H9 (cell line): ENCODE data around the gene ARSG. TPM values are rescaled to one million over a fixed set of nuclear protein-coding genes. Genes with fewer than 3 reads are reported as not detected.
"Not testable (repeated sequence)": the region's sequence is repeated elsewhere in the genome, so short reads cannot be mapped to it uniquely, and the experiment has no call there.

ENCODE experiments used
- DNase-seq: peaks from one replicate; pipeline ENCODE4 v3.0.0-alpha.2; 2017
- H2AFZ ChIP-seq: one replicate; pipeline ENCODE4 v1.6.1; 2013; ENCODE audit warnings: mild to moderate bottlenecking, low read length, control low read depth, moderate library complexity
- H2AK5ac ChIP-seq: 2 replicates; pipeline ENCODE4 v1.6.1; 2013; ENCODE audit warnings: low read length, control low read depth, mixed read lengths; ENCODE audit not compliant: insufficient read length
- H2BK120ac ChIP-seq: one replicate; pipeline ENCODE4 v1.6.1; 2013; ENCODE audit warnings: low read depth, mild to moderate bottlenecking, low read length, control low read depth, inconsistent platforms; ENCODE audit not compliant: poor library complexity, severe bottlenecking
- H2BK12ac ChIP-seq: 2 replicates; pipeline ENCODE4 v1.6.1; 2013; ENCODE audit warnings: low read length, control low read depth, mixed read lengths, low read depth; ENCODE audit not compliant: insufficient read length
- H2BK15ac ChIP-seq: 2 replicates; pipeline ENCODE4 v1.6.1; 2013; ENCODE audit warnings: low read depth, low read length, control low read depth
- H2BK20ac ChIP-seq: one replicate; pipeline ENCODE4 v1.6.1; 2013; ENCODE audit warnings: low read depth, mild to moderate bottlenecking, low read length, control low read depth, inconsistent platforms; ENCODE audit not compliant: poor library complexity, severe bottlenecking
- H2BK5ac ChIP-seq: 2 replicates; pipeline ENCODE4 v1.6.1; 2013; ENCODE audit warnings: low read length, control low read depth, mixed read lengths; ENCODE audit not compliant: insufficient read length
- H3K14ac ChIP-seq: 2 replicates; pipeline ENCODE4 v1.6.1; 2013; ENCODE audit warnings: low read length, control low read depth; ENCODE audit not compliant: insufficient read depth
- H3K18ac ChIP-seq: 2 replicates; pipeline ENCODE4 v1.6.1; 2013; ENCODE audit warnings: low read depth, mild to moderate bottlenecking, mixed read lengths, low read length, control low read depth; ENCODE audit not compliant: insufficient read length
- H3K23ac ChIP-seq: 2 replicates; pipeline ENCODE4 v1.6.1; 2013; ENCODE audit warnings: low read length, control low read depth, mixed read lengths, low read depth; ENCODE audit not compliant: insufficient read length
- H3K23me2 ChIP-seq: 2 replicates; pipeline ENCODE4 v1.6.1; 2013; ENCODE audit warnings: low read depth, mild to moderate bottlenecking, mixed read lengths, low read length, control low read depth; ENCODE audit not compliant: insufficient read length, poor library complexity, severe bottlenecking
- H3K27ac ChIP-seq: 2 replicates; pipeline ENCODE4 v1.5.1; 2013; ENCODE audit warnings: low read length, control low read depth, mixed read lengths, low read depth; ENCODE audit not compliant: insufficient read length
- H3K27me3 ChIP-seq: 2 replicates; pipeline ENCODE4 v1.6.1; 2013; ENCODE audit warnings: low read length, control low read depth, inconsistent platforms; ENCODE audit not compliant: insufficient read depth
- H3K4ac ChIP-seq: 2 replicates; pipeline ENCODE4 v1.6.1; 2013; ENCODE audit warnings: low read depth, mild to moderate bottlenecking, control low read depth, inconsistent platforms, low read length, moderate library complexity
- H3K4me1 ChIP-seq: 2 replicates; pipeline ENCODE4 v1.6.1; 2013; ENCODE audit warnings: low read length, control low read depth, inconsistent platforms; ENCODE audit not compliant: insufficient read depth
- H3K4me2 ChIP-seq: 2 replicates; pipeline ENCODE4 v1.6.1; 2013; ENCODE audit warnings: low read length, control low read depth, mixed read lengths; ENCODE audit not compliant: insufficient read length, insufficient read depth
- H3K56ac ChIP-seq: 2 replicates; pipeline ENCODE4 v1.6.1; 2013; ENCODE audit warnings: low read depth, mild to moderate bottlenecking, mixed read lengths, low read length, control low read depth; ENCODE audit not compliant: insufficient read length
- H3K79me1 ChIP-seq: 2 replicates; pipeline ENCODE4 v1.6.1; 2013; ENCODE audit warnings: low read depth, mild to moderate bottlenecking, moderate library complexity, low read length, control low read depth, inconsistent platforms; ENCODE audit not compliant: insufficient read depth, poor library complexity, severe bottlenecking
- H3K79me2 ChIP-seq: 2 replicates; pipeline ENCODE4 v1.6.1; 2013; ENCODE audit warnings: low read length, control low read depth, inconsistent platforms; ENCODE audit not compliant: insufficient read depth
- H3K9ac ChIP-seq: 2 replicates; pipeline ENCODE4 v1.6.1; 2013; ENCODE audit warnings: low read length, control low read depth, mixed read lengths; ENCODE audit not compliant: insufficient read length; ENCODE audit errors: extremely low read depth
- H3K9me3 ChIP-seq: one replicate; pipeline ENCODE4 v1.6.1; 2013; ENCODE audit warnings: low read depth, low read length, inconsistent platforms; ENCODE audit not compliant: control insufficient read depth
- H3T11ph ChIP-seq: one replicate; pipeline ENCODE4 v1.6.1; 2013; ENCODE audit warnings: mild to moderate bottlenecking, low read length, control low read depth, inconsistent platforms
- H4K20me1 ChIP-seq: one replicate; pipeline ENCODE4 v1.6.1; 2013; ENCODE audit not compliant: control insufficient read depth, insufficient read length, insufficient read depth
- H4K5ac ChIP-seq: 2 replicates; pipeline ENCODE4 v1.6.1; 2013; ENCODE audit warnings: low read depth, mild to moderate bottlenecking, mixed read lengths, low read length, control low read depth; ENCODE audit not compliant: insufficient read length
- H4K8ac ChIP-seq: replicated peaks from 2 replicates; pipeline ENCODE4 v1.6.1; 2013; ENCODE audit warnings: low read length, control low read depth, mixed read lengths, low read depth; ENCODE audit not compliant: insufficient read length
- H4K91ac ChIP-seq: 2 replicates; pipeline ENCODE4 v1.6.1; 2013; ENCODE audit warnings: low read depth, mild to moderate bottlenecking, moderate library complexity, mixed read lengths, low read length, control low read depth; ENCODE audit not compliant: insufficient read length
- H3K27ac Mint-ChIP-seq, 3 experiments: 2 replicates in 2 of 3; 3 replicates in 1 of 3; pipeline ENCODE4 v1.8.0; 2020 to 2021; ENCODE audit warnings: mixed read lengths in 3 of 3, mild to moderate bottlenecking in 1 of 3, moderate library complexity in 1 of 3
- H3K27me3 Mint-ChIP-seq: 2 replicates; pipeline ENCODE4 v1.8.0; 2021; ENCODE audit warnings: low read depth, mild to moderate bottlenecking, moderate library complexity, mixed read lengths
- H3K36me3 Mint-ChIP-seq, 3 experiments: 2 replicates in 2 of 3; 3 replicates in 1 of 3; pipeline ENCODE4 v1.8.0; 2020 to 2021; ENCODE audit warnings: low read depth in 3 of 3, mixed read lengths in 3 of 3; ENCODE audit not compliant: insufficient read depth in 1 of 3
- H3K4me1 Mint-ChIP-seq, 2 experiments: 2 replicates each; pipeline ENCODE4 v1.8.0; 2020; ENCODE audit warnings: mixed read lengths in 2 of 2
- H3K4me3 Mint-ChIP-seq, 2 experiments: 2 replicates in 1 of 2; 3 replicates in 1 of 2; pipeline ENCODE4 v1.8.0; 2020 to 2021; ENCODE audit warnings: mild to moderate bottlenecking in 2 of 2, mixed read lengths in 2 of 2, moderate library complexity in 1 of 2
- H3K9me3 Mint-ChIP-seq, 2 experiments: 2 replicates in 1 of 2; 3 replicates in 1 of 2; pipeline ENCODE4 v1.8.0; 2020; ENCODE audit warnings: mild to moderate bottlenecking in 2 of 2, mixed read lengths in 2 of 2, moderate library complexity in 1 of 2
- WGBS: extraction: QIAGEN DNeasy Blood & Tissue Kit; methylation state at CpG from one replicate; pipeline ENCODE4 v1.1.7; 2013; ENCODE audit warnings: missing lambda C conversion rate, low lambda C conversion rate, mixed read lengths; ENCODE audit not compliant: insufficient read length; ENCODE audit errors: extremely low coverage; 5-methylcytosine and 5-hydroxymethylcytosine counted together
- total RNA-seq: library from RNA; stranded (reverse); gene quantifications from 2 replicates; pipeline ENCODE4 v1.2.1, GENCODE V29; 2021
- TF ChIP-seq, protein P1 (sequence below): fragments of 200-600 bp; sonication (generic); conservative IDR thresholded peaks from 3 replicates; pipeline ENCODE4 v1.8.0; 2021; ENCODE audit warnings: antibody characterized with exemption, mild to moderate bottlenecking

Gene ARSG
- total RNA-seq, 1 experiment from 2014 or later = 3.6 TPM

DNA sequence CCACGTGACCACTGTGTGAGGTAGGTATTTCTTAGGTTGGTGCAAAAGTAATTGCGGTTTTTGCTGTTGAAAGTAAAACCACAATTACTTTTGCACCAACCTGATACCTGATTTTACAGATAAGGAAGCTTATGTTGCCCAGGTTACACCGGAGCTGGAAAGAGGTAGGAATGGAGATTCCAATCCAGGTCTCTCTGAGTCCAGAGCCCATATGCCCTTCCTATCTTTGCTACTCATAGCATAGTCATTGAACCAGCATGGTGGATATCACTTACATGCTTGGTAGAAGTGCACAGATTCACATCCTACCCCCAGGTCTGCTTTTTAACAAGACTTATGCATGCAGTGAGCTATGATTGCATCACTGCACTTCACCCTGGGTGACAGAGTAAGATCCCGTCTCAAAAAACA lies 61.8 kb downstream of the ARSG start:
- TF ChIP-seq, protein P1, sequence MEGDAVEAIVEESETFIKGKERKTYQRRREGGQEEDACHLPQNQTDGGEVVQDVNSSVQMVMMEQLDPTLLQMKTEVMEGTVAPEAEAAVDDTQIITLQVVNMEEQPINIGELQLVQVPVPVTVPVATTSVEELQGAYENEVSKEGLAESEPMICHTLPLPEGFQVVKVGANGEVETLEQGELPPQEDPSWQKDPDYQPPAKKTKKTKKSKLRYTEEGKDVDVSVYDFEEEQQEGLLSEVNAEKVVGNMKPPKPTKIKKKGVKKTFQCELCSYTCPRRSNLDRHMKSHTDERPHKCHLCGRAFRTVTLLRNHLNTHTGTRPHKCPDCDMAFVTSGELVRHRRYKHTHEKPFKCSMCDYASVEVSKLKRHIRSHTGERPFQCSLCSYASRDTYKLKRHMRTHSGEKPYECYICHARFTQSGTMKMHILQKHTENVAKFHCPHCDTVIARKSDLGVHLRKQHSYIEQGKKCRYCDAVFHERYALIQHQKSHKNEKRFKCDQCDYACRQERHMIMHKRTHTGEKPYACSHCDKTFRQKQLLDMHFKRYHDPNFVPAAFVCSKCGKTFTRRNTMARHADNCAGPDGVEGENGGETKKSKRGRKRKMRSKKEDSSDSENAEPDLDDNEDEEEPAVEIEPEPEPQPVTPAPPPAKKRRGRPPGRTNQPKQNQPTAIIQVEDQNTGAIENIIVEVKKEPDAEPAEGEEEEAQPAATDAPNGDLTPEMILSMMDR = no peak
- Histone ChIP-seq H4K91ac (no peak overlapping the region), H3K9me3 (no peaks in the 10 kb centered on the region), H3K14ac (no peak overlapping the region), H3T11ph (no peak overlapping the region), H3K79me1 (no peaks in the 10 kb centered on the region), H3K23ac (no peak overlapping the region), H2BK15ac (no peak overlapping the region), H2BK120ac (no peak overlapping the region), H4K20me1 (no peaks in the 10 kb centered on the region), H2AFZ (no peak overlapping the region), H4K5ac (no peak overlapping the region), H2BK12ac (no peak overlapping the region), H3K23me2 (no peaks in the 10 kb centered on the region), H3K4ac (no peak overlapping the region), H3K79me2 (no peaks in the 10 kb centered on the region), H3K56ac (no peak overlapping the region), H2BK5ac (no peak overlapping the region), H3K4me1 (no peaks in the 10 kb centered on the region), H3K18ac (no peak overlapping the region), H2BK20ac (no peak overlapping the region), H4K8ac (no peak overlapping the region), H2AK5ac (no peak overlapping the region), H3K9ac (no peak overlapping the region), H3K4me2 (no peak overlapping the region), H3K27ac (no peak overlapping the region), H3K27me3 (no peaks in the 10 kb centered on the region)
- no peak overlapping the region for H3K4me3 Mint-ChIP-seq
- H3K27me3 Mint-ChIP-seq = no peaks in the 10 kb centered on the region; the same call in 1 of the 2 replicates
- H3K4me1 Mint-ChIP-seq = no peaks in the 10 kb centered on the region
- peak overlapping the region in 1 of 3 experiments; percentile 44; a peak in 1 of 7 replicates for H3K27ac Mint-ChIP-seq
- WGBS = no CpG with 5 or more reads among the region's 4 CpGs
- peaks cover 0 to under 1% (median 0%) of the 10 kb centered on the region in 3 experiments; a peak in 3 of 7 replicates for H3K36me3 Mint-ChIP-seq
- no peak for DNase-seq
- no peaks in the 10 kb centered on the region for H3K9me3 Mint-ChIP-seq

DNA sequence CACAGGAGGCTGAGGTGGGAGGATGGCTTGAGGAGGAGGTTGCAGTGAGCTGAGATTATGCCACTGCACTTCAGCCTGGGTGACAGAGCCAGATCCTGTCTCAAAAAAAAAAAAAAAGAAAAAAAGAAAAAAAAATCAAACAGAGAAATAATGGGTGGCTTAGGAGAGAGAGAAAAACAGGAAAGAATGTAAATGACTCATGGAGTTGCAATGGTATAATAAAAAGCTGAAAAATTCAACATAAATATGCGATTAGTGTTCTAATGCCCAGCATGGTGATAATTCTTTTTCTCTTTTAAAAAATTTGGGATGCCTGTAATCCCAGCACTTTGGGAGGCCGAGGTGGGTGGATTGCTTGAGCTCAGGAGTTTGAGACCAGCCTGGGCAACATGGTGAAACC lies 63.0 kb downstream of the ARSG start:
- H3K79me2 ChIP-seq, H3K9me3 Mint-ChIP-seq, H3K14ac ChIP-seq, H4K20me1 ChIP-seq, H3K4me1 Mint-ChIP-seq, H2BK120ac ChIP-seq, H3K36me3 Mint-ChIP-seq, H2BK20ac ChIP-seq, H2BK12ac ChIP-seq, H3K23ac ChIP-seq, H4K91ac ChIP-seq, H3K23me2 ChIP-seq, H2BK5ac ChIP-seq, H3K4me3 Mint-ChIP-seq, H3K27me3 Mint-ChIP-seq, H3K9me3 ChIP-seq, H3K18ac ChIP-seq, H3K79me1 ChIP-seq, H3K27me3 ChIP-seq, H2AK5ac ChIP-seq, H3K4me1 ChIP-seq, H2BK15ac ChIP-seq, H3K4ac ChIP-seq, H4K8ac ChIP-seq, DNase-seq, H2AFZ ChIP-seq, H3K56ac ChIP-seq, H3K4me2 ChIP-seq, H3K27ac ChIP-seq, H4K5ac ChIP-seq, H3K9ac ChIP-seq, H3T11ph ChIP-seq: not testable (repeated sequence)
- no CpG with 5 or more reads among the region's 2 CpGs for WGBS
- peak overlapping the region in 2 of 3 experiments; percentile 55 to 59; a peak in 1 of 7 replicates for H3K27ac Mint-ChIP-seq
